Measurements from ENCODE around the gene CNTN4.

GRCh38 chr3:2525968-2526367 is 427.3 kb downstream of the CNTN4 start:
- TF ChIP-seq ZNF274 (IDR thresholded peaks at IDR 0.05; ENCODE audit: low read depth, low read length) (no peak), YY1 (IDR thresholded peaks at IDR 0.05; ENCODE audit: insufficient read depth, insufficient read length) (no peak), SUZ12 (IDR thresholded peaks at IDR 0.05; ENCODE audit: extremely low read depth, insufficient read depth, insufficient read length) (no peak)
